Gastrocnemius medialis (tissue), 4 donors: Measurements from ENCODE around the gene ZFY.

Experiments
- POLR2A ChIP-seq, 2 donors: fragments of 450-650 bp; IDR thresholded peaks; one replicate each; pipeline ENCODE4 v1.6.1; 2017; ENCODE audit warnings: antibody characterized with exemption in 2 of 2, mild to moderate bottlenecking in 2 of 2, moderate library complexity in 2 of 2
- TF ChIP-seq, protein P1 (sequence below), 5 experiments: fragments of 450-650 bp in 3 of 5; fragments of 200-600 bp in 2 of 5; sonication (generic) in 2 of 5; IDR thresholded peaks in 4 of 5; conservative IDR thresholded peaks in 1 of 5; 1 replicate in 4 of 5; 2 replicates in 1 of 5; pipeline ENCODE4 v1.5.1; 2016 to 2019; ENCODE audit warnings: antibody characterized with exemption in 5 of 5, mild to moderate bottlenecking in 3 of 5, moderate library complexity in 3 of 5

DNA sequence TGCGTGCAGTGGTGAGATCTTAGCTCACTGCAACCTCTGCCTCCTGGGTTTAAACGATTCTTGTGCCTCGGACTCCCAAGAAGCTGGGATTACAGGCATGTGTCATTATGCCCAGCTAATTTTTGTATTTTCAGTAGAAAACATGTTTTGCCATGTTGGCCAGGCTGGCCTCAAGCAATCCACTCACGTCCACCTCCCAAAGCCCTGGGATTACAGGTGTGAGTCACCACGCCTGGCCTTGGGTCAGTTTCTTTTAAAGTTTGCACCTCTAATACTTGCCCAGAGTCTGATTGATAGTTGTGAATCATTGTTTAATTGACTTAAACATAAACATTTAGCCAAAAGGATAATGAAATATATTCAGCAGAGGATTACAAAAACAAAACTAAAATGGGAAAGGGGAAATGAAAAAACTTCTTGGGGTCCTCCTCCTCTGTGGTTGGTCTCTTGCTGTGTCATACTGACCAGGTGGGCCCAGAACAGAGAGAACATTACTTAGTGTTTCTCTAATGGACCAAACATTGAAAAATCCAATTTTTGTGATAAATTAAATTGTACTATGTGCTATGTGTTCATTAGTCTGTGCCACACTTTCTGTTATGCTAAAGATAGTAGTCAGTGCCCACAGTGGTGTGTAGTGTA is 38.0 kb downstream of the ZFY start:
- TF ChIP-seq, protein P1, sequence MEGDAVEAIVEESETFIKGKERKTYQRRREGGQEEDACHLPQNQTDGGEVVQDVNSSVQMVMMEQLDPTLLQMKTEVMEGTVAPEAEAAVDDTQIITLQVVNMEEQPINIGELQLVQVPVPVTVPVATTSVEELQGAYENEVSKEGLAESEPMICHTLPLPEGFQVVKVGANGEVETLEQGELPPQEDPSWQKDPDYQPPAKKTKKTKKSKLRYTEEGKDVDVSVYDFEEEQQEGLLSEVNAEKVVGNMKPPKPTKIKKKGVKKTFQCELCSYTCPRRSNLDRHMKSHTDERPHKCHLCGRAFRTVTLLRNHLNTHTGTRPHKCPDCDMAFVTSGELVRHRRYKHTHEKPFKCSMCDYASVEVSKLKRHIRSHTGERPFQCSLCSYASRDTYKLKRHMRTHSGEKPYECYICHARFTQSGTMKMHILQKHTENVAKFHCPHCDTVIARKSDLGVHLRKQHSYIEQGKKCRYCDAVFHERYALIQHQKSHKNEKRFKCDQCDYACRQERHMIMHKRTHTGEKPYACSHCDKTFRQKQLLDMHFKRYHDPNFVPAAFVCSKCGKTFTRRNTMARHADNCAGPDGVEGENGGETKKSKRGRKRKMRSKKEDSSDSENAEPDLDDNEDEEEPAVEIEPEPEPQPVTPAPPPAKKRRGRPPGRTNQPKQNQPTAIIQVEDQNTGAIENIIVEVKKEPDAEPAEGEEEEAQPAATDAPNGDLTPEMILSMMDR (IDR thresholded peaks at IDR 0.05 in 4 of 5, conservative IDR thresholded peaks at IDR 0.05 in 1 of 5), result no peak
- no peak for TF ChIP-seq POLR2A (IDR thresholded peaks at IDR 0.05)
